ENCODE measurements around the gene TMEM190.

GRCh38 chr19:55352040-55352439 is 24.6 kb upstream of the TMEM190 start:
- TF ChIP-seq POLR2A (IDR thresholded peaks at IDR 0.05) (no peak), CTCF (IDR thresholded peaks at IDR 0.05 in 8 of 11, conservative IDR thresholded peaks at IDR 0.05 in 3 of 11) (no peak), POLR2AphosphoS5 (IDR thresholded peaks at IDR 0.05) (no peak)
